ENCODE data around the gene PERM1. TPM values are rescaled to one million over a fixed set of nuclear protein-coding genes. Genes with fewer than 3 reads are reported as not detected.

PERM1 gene
- total RNA-seq, 1 experiment from 2014 or later: 0.18 TPM

- no peaks in the 10 kb centered on the region for H3K36me3 ChIP-seq (ENCODE audit: control insufficient read depth, insufficient read depth, low read length)
- peaks cover 12% of the 10 kb centered on the region for H3K4me1 ChIP-seq
- peaks cover 6% of the 10 kb centered on the region for H3K4me1 Mint-ChIP-seq (ENCODE audit: low read depth, unreplicated experiment)
- POLR2A ChIA-PET: no interaction called here
- peaks cover 6% of the 10 kb centered on the region for H3K27me3 Mint-ChIP-seq (ENCODE audit: insufficient read depth, unreplicated experiment)
- H3K9me3 ChIP-seq: no peaks in the 10 kb centered on the region
- no peak for TF ChIP-seq CTCF (IDR thresholded peaks at IDR 0.05; ENCODE audit: insufficient read depth in 1 of 2, low read depth in 1 of 2, low read length in 1 of 2, severe bottlenecking in 1 of 2, unreplicated experiment in 1 of 2)
- H3K36me3 Mint-ChIP-seq (ENCODE audit: insufficient read depth, unreplicated experiment): peaks cover 7% of the 10 kb centered on the region
- no peak overlapping the region for H3K4me3 ChIP-seq (ENCODE audit: low read depth, low read length)
- no peak overlapping the region for H3K27ac Mint-ChIP-seq (ENCODE audit: unreplicated experiment)
- no peak for DNase-seq
- no TSS peak for BruUV-seq (replicated peaks)
- no peak overlapping the region for H3K4me3 Mint-ChIP-seq (ENCODE audit: unreplicated experiment)
- peaks cover 6% of the 10 kb centered on the region; the same call in 1 of the 2 replicates for H3K27me3 ChIP-seq (replicated peaks; ENCODE audit: control insufficient read depth, insufficient read depth, low read length)
- CTCF ChIA-PET: no interaction called here
- no peaks in the 10 kb centered on the region for H3K9me3 Mint-ChIP-seq (ENCODE audit: unreplicated experiment)
- intact Hi-C loops (cut with micrococcal nuclease; ENCODE audit: unreplicated experiment): loop anchor here (5.0 kb wide), 1 partner anchor 34 kb away; no protein-coding TSS in a partner anchor
Measured at GRCh38 chr1:936348-937264, 45.3 kb downstream of the PERM1 start.

GRCh38 chr1:935751-936231, 46.1 kb downstream of the PERM1 start:
- Mint-ChIP-seq H3K9me3 (ENCODE audit: unreplicated experiment) (no peaks in the 10 kb centered on the region), H3K4me1 (ENCODE audit: low read depth, unreplicated experiment) (peaks cover 6% of the 10 kb centered on the region), H3K27ac (ENCODE audit: unreplicated experiment) (no peak overlapping the region), H3K4me3 (ENCODE audit: unreplicated experiment) (no peak overlapping the region), H3K27me3 (ENCODE audit: insufficient read depth, unreplicated experiment) (peaks cover 4% of the 10 kb centered on the region), H3K36me3 (ENCODE audit: insufficient read depth, unreplicated experiment) (peaks cover 3% of the 10 kb centered on the region)
- H3K36me3 ChIP-seq (ENCODE audit: control insufficient read depth, insufficient read depth, low read length): no peaks in the 10 kb centered on the region
- ChIA-PET CTCF (no interaction called here), POLR2A (no interaction called here)
- no peak overlapping the region for H3K4me3 ChIP-seq (ENCODE audit: low read depth, low read length)
- H3K9me3 ChIP-seq: no peaks in the 10 kb centered on the region
- peaks cover 6% of the 10 kb centered on the region; the same call in 1 of the 2 replicates for H3K27me3 ChIP-seq (replicated peaks; ENCODE audit: control insufficient read depth, insufficient read depth, low read length)
- DNase-seq: no peak
- intact Hi-C loops (cut with micrococcal nuclease; ENCODE audit: unreplicated experiment): loop anchor here (5.0 kb wide), 1 partner anchor 33 kb away; no protein-coding TSS in a partner anchor
- no TSS peak for BruUV-seq (replicated peaks)
- TF ChIP-seq CTCF (IDR thresholded peaks at IDR 0.05; ENCODE audit: insufficient read depth in 1 of 2, low read depth in 1 of 2, low read length in 1 of 2, severe bottlenecking in 1 of 2, unreplicated experiment in 1 of 2): no peak
- peaks cover 5% of the 10 kb centered on the region for H3K4me1 ChIP-seq

GRCh38 chr1:934991-935750, 46.7 kb downstream of the PERM1 start:
- Histone ChIP-seq H3K27me3 (replicated peaks; ENCODE audit: control insufficient read depth, insufficient read depth, low read length) (peaks cover 2% of the 10 kb centered on the region; the same call in 1 of the 2 replicates), H3K4me1 (no peaks in the 10 kb centered on the region), H3K9me3 (no peaks in the 10 kb centered on the region), H3K4me3 (ENCODE audit: low read depth, low read length) (no peak overlapping the region), H3K36me3 (ENCODE audit: control insufficient read depth, insufficient read depth, low read length) (no peaks in the 10 kb centered on the region)
- H3K4me3 Mint-ChIP-seq (ENCODE audit: unreplicated experiment): no peak overlapping the region
- peaks cover 4% of the 10 kb centered on the region for H3K27me3 Mint-ChIP-seq (ENCODE audit: insufficient read depth, unreplicated experiment)
- POLR2A ChIA-PET: no interaction called here
- intact Hi-C loops (cut with micrococcal nuclease; ENCODE audit: unreplicated experiment): loop anchor here (5.0 kb wide), 1 partner anchor 33 kb away; no protein-coding TSS in a partner anchor
- no peaks in the 10 kb centered on the region for H3K9me3 Mint-ChIP-seq (ENCODE audit: unreplicated experiment)
- no peak for DNase-seq
- no peaks in the 10 kb centered on the region for H3K36me3 Mint-ChIP-seq (ENCODE audit: insufficient read depth, unreplicated experiment)
- no peak for TF ChIP-seq CTCF (IDR thresholded peaks at IDR 0.05; ENCODE audit: insufficient read depth in 1 of 2, low read depth in 1 of 2, low read length in 1 of 2, severe bottlenecking in 1 of 2, unreplicated experiment in 1 of 2)
- CTCF ChIA-PET: no interaction called here
- H3K27ac Mint-ChIP-seq (ENCODE audit: unreplicated experiment): no peak overlapping the region
- H3K4me1 Mint-ChIP-seq (ENCODE audit: low read depth, unreplicated experiment): peaks cover 6% of the 10 kb centered on the region
- no TSS peak for BruUV-seq (replicated peaks)
